Heart right ventricle (tissue), 16 donors: ENCODE results near the gene HSPA14. TPM values are rescaled to one million over a fixed set of nuclear protein-coding genes. Genes with fewer than 3 reads are reported as not detected.
"Not testable (repeated sequence)": the region's sequence is repeated elsewhere in the genome, so short reads cannot be mapped to it uniquely, and the experiment has no call there.

Experiments used
- ATAC-seq, 8 donors: fragments of 200-7000 bp; cut with Tn5 transposase; one replicate each; pipeline ENCODE4 v1.9.1; 2020; ENCODE audit warnings: mild to moderate bottlenecking in 8 of 8, moderate library complexity in 8 of 8, moderate number of reproducible peaks in 1 of 8
- DNase-seq, 2 donors: peaks; one replicate each; pipeline ENCODE4 v3.0.0-alpha.2; 2020
- H3K27ac ChIP-seq, 10 donors: fragments of 200-600 bp; sonication (generic) in 2 of 10; one replicate each; pipeline versions ENCODE4 v1.5.0 to v1.8.0; 2020 to 2022; ENCODE audit warnings: mild to moderate bottlenecking in 3 of 10
- H3K27me3 ChIP-seq, 7 donors: fragments of 200-600 bp; one replicate each; pipeline ENCODE4 v1.8.0; 2021 to 2022; ENCODE audit warnings: mild to moderate bottlenecking in 2 of 7
- H3K36me3 ChIP-seq, 9 donors: fragments of 200-600 bp; sonication (generic) in 1 of 9; one replicate each; pipeline versions ENCODE4 v1.5.0 to v1.8.0; 2020 to 2022; ENCODE audit warnings: mild to moderate bottlenecking in 2 of 9
- H3K4me1 ChIP-seq, 9 donors: fragments of 200-600 bp; sonication (generic) in 1 of 9; one replicate each; pipeline versions ENCODE4 v1.5.0 to v1.8.0; 2020 to 2022; ENCODE audit warnings: mild to moderate bottlenecking in 4 of 9
- H3K4me3 ChIP-seq, 10 donors: fragments of 200-600 bp; sonication (generic) in 2 of 10; one replicate each; pipeline versions ENCODE4 v1.5.0 to v1.8.0; 2020 to 2022; ENCODE audit warnings: mild to moderate bottlenecking in 7 of 10, moderate library complexity in 2 of 10
- H3K9me3 ChIP-seq, 11 donors: fragments of 200-600 bp in 10 of 11; sonication (generic) in 2 of 11; one replicate each; pipeline versions ENCODE4 v1.5.0 to v1.8.0; 2013 to 2022; ENCODE audit warnings: mild to moderate bottlenecking in 2 of 11, control low read depth in 1 of 11, moderate library complexity in 1 of 11
- CTCF ChIP-seq, 9 donors: fragments of 200-600 bp; sonication (generic) in 2 of 9; IDR thresholded peaks; one replicate each; pipeline versions ENCODE4 v1.5.0 to v1.8.0; 2021 to 2022; ENCODE audit warnings: antibody characterized with exemption in 9 of 9, mild to moderate bottlenecking in 5 of 9, moderate library complexity in 1 of 9
- WGBS, 2 donors: extraction: QIAGEN DNeasy Blood & Tissue Kit; methylation state at CpG; one replicate each; pipeline ENCODE4 v1.1.7; 2013; ENCODE audit warnings: inconsistent platforms in 1 of 2; 5-methylcytosine and 5-hydroxymethylcytosine counted together
- intact Hi-C, 10 donors: fragments of 100-400 bp; cut with DNase I; formaldehyde crosslinking; loops; one replicate each; pipeline versions ENCODE4 v1.11.1 to v1.14.2; 2022
- polyA plus RNA-seq, 2 donors: library from polyadenylated mRNA; stranded (reverse); fragments of 200-250 nt; gene quantifications; one replicate each; pipeline ENCODE4 v1.2.3, GENCODE V29; 2013
- total RNA-seq, 10 donors: library from RNA; stranded (reverse); fragmentation: NEBNext Ultra II Directional in 3 of 10; extraction: Animal tissue kit (Norgen Biotek cat#: 25700) in 3 of 10; gene quantifications; one replicate each; pipeline versions ENCODE4 v1.2.1 to v1.2.4, GENCODE V29; 2021 to 2023
- donor health status: Arrhythmogenic right ventricular cardiomyopathy.
- donor health status: ischemic (EF 13 %, LVEDD 7.1; RV severe dilation, severe dysfunction).
- donor health status: healthy with polysubstance abuse.
- donor health status: DM: no; HTN: yes; CAD: no.
- donor health status: DM: no; HTN: no; CAD: no.
- donor health status: ischemic (EF 25% LVEDD 6.9; RV normal size, moderate dysfunction).
- donor health status: ischemic (EF 25% LVEDD 5.7; RV mildly dilated, moderate dysfunction).
- donor health status: healthy.
- donor health status: DM: yes; HTN: yes; CAD: no.
- donor health status: Ischemic cardiomyopathy.
- donor health status: ischemic (EF 35%, LVEDD 5.7; RV mildly dilated, moderate dysfunction).
- donor health status: nonischemic (EF 11% LVEDD 7.7; RV severe dilation, severe dysfunction).
- donor health status: DM: yes; HTN: yes; CAD: no.
- donor health status: PGD.
- donor health status: ischemic (EF 29% LVEDD 5.4; RV normal size, mild dysfunction).
- donor health status: nonischemic (EF 23%, LVEDD 6.1; RV moderate dilation, normal function).

The HSPA14 gene
- total and polyA plus RNA-seq, 12 donors, result 7.1 to 11.6 (median 8.5) TPM

GRCh38 chr10:14905890-14906289 is 67.8 kb downstream of the HSPA14 start:
- TF ChIP-seq CTCF (IDR thresholded peaks at IDR 0.05), result no peak
- no peaks in the 10 kb centered on the region for H3K4me1 ChIP-seq
- H3K27me3 ChIP-seq, result no peaks in the 10 kb centered on the region
- ATAC-seq, result no peak
- no peak for DNase-seq
- 90 to 98% methylated on average over 2 of the region's 2 CpGs for WGBS, 2 donors
- no peak overlapping the region for H3K4me3 ChIP-seq
- H3K9me3 ChIP-seq, result peaks cover 0 to 6% (median 0%) of the 10 kb centered on the region in 11 donors
- intact Hi-C loops, result no loop called here
- no peak overlapping the region for H3K27ac ChIP-seq
- H3K36me3 ChIP-seq, result peaks cover 0 to 82% (median 20%) of the 10 kb centered on the region in 9 donors

GRCh38 chr10:14906765-14907164 is 68.7 kb downstream of the HSPA14 start:
- no peak for DNase-seq
- H3K4me1 ChIP-seq, result no peaks in the 10 kb centered on the region
- WGBS, 2 donors, result 98 to 100% methylated on average over 2 of the region's 2 CpGs
- no peaks in the 10 kb centered on the region for H3K27me3 ChIP-seq
- TF ChIP-seq CTCF (IDR thresholded peaks at IDR 0.05), result no peak
- no peak overlapping the region for H3K27ac ChIP-seq
- ATAC-seq, result no peak
- H3K4me3 ChIP-seq, result no peak overlapping the region
- intact Hi-C loops, result no loop called here
- H3K36me3 ChIP-seq, result peaks cover 0 to 84% (median 20%) of the 10 kb centered on the region in 9 donors
- H3K9me3 ChIP-seq, result peaks cover 0 to 6% (median 0%) of the 10 kb centered on the region in 11 donors

GRCh38 chr10:14907591-14907990 is 69.5 kb downstream of the HSPA14 start:
- ATAC-seq, H3K4me1 ChIP-seq, H3K4me3 ChIP-seq, DNase-seq, H3K9me3 ChIP-seq, H3K27me3 ChIP-seq, intact Hi-C loops, H3K27ac ChIP-seq: not testable (repeated sequence)
- 98% methylated on average over 4 of the region's 4 CpGs for WGBS, 2 donors
- peaks cover 0 to 85% (median 20%) of the 10 kb centered on the region in 9 donors for H3K36me3 ChIP-seq

- Histone ChIP-seq H3K27ac (no peak overlapping the region), H3K36me3 (peaks cover 0 to 93% (median 20%) of the 10 kb centered on the region in 9 donors), H3K27me3 (no peaks in the 10 kb centered on the region), H3K4me3 (no peak overlapping the region), H3K4me1 (no peaks in the 10 kb centered on the region), H3K9me3 (peaks cover 0 to 6% (median 0%) of the 10 kb centered on the region in 11 donors)
- no peak for TF ChIP-seq CTCF (IDR thresholded peaks at IDR 0.05)
- no peak for ATAC-seq
- DNase-seq, result no peak
- 81 to 93% methylated on average over 2 of the region's 2 CpGs for WGBS, 2 donors
- intact Hi-C loops, result no loop called here
These were observed 71.0 kb downstream of the HSPA14 start for GRCh38 chr10:14909101-14909500.

- no peak for TF ChIP-seq CTCF (IDR thresholded peaks at IDR 0.05)
- ATAC-seq (no peak), DNase-seq (no peak)
- peaks cover 0 to 11% (median under 1%) of the 10 kb centered on the region in 11 donors for H3K9me3 ChIP-seq
- H3K27ac ChIP-seq, result no peak overlapping the region
- H3K27me3 ChIP-seq, result no peaks in the 10 kb centered on the region
- H3K36me3 ChIP-seq, result peaks cover 0 to 97% (median 25%) of the 10 kb centered on the region in 9 donors
- no peak overlapping the region for H3K4me3 ChIP-seq
- intact Hi-C loops, result no loop called here
- 95 to 97% methylated on average over 4 of the region's 4 CpGs for WGBS, 2 donors
- H3K4me1 ChIP-seq, result no peaks in the 10 kb centered on the region
These were observed 72.8 kb downstream of the HSPA14 start for GRCh38 chr10:14910953-14911352.
